ENCODE measurements around the gene CYSTM1.
A peak's percentile ranks its signal among the peaks of the same experiment; 100 is the strongest.

The CYSTM1 gene, protein sequence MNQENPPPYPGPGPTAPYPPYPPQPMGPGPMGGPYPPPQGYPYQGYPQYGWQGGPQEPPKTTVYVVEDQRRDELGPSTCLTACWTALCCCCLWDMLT

DNA sequence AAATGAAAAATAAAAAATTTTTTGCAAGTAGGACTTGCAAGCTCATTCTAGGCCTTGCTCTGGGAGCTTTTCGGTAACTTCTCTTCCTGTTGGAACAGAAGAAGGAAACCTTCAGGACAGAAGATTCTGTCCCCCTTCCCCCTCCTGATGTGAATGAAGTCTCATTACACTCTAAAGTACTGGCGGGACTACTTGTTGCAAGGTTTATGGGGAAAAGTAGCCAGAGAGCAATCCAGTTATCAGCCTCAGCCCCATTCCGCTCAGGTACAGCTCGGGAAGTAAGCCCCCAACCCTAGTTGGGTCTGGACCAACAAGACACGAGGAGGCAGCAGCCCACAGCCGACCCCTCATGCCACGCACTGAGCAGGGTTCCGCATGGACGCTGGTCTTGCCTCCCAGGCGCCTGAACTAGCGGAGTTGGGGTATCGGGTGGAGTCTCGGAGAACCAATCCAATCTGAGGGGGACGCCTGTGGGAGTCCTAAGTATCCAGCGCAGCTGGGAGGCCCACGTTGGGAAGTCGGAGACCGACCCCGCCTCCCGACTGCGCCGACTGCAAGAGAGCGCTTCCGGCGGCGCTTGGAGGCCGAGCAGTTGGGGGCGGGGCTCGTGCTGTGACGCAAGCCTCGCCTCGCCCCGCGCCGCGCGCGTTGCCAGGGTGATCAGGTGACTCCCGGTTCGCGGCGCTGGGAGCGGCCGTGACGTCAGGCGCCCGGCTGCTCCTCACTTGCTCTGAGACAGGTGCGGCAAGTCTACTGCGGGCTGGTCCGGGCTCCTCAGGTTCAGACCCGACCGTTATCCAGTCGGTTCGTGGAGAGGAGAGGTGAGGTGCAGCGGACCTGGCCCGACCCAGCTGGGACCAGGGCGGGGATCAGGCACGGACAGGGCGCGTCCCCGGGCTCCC lies at the start of gene CYSTM1:
Gene CYSTM1 (plus strand): TSS at position 724 of the 902 bp plus-strand sequence. CDS start 19,278 bp downstream, outside the sequence.
- in situ Hi-C loops (cut with HindIII; ENCODE audit: low pct_ligation_motif_present, low pct_unique_long_range_greater_than_20kb, low sequenced_read_pairs), result no loop called here
- DNase-seq, result peak; percentile 93

DNA sequence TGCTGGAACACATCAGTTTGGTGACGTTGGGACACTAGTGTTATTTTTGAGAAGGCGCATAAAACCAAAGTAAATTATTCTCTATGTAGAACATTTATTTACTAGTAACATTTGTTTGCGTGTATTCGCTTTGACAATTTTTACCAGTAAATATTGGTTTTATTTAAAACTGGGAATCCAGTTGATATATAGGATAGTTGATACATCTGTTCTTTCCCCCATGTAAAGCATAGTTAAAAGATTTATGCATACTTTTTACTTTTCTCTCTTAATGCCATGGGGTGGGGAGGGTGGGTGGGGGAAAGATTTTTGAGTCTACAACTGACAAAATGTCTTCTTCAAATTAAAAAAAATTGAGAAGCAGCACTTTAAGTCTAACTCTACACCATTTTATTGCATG lies 49.4 kb upstream of the CYSTM1 start, which contains the start of gene IGIP:
Gene IGIP (plus strand): TSS at position 301 of the 400 bp plus-strand sequence. CDS start 2,540 bp downstream, outside the sequence.
- in situ Hi-C loops (cut with HindIII; ENCODE audit: low pct_ligation_motif_present, low pct_unique_long_range_greater_than_20kb, low sequenced_read_pairs), result no loop called here
- no peak for DNase-seq

DNA sequence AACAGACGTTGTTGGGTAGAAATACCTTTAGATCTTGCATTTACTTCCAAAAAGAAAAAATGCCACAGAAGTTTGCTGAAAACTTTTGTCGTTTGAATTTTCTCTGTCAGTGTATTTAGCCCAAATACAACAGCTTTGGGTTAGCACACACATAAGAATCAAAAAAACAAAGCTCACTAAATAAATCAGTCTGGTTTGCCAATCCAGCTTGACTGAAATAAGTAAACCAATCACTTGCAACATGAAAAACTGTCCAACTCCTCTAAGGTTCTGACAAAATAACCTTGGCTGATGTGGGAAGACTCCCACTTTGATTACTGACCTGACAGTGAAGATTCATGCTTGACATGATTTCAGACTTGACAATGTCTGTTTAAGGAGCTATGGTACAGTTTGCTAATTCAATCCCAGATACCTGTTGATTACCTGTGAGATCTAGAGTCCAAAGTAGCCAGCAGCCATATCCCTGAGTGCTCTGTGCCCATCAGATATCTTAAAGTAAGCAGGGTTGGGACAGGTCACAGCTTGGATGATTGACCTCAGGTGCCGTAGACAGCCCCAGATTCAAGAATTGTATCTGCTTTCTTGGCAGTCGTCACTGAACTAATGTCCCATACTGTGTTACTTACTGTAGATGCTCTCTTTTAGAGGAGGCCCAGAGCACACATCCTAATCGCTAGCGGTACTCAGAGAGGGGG lies 48.5 kb upstream of the CYSTM1 start:
- in situ Hi-C loops (cut with HindIII; ENCODE audit: low pct_ligation_motif_present, low pct_unique_long_range_greater_than_20kb, low sequenced_read_pairs), result no loop called here
- no peak for DNase-seq

DNA sequence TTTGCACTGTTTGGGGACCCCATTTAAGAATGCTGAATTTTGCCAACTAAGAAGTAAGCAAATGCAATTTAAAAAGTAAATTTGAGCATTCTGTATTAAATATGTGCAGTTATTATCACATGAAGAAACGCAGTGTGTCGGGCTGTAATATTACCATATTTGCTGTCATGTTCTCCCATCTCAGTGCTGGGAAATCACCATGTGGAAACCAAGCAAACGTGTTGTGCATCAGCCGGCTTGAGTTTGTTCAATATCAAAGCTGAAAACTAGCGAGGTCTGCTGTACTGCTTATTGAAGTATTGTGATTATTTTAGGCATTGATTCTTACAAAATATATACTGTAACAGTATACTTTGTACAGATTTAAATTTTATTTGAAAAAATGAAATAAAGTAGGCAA lies 46.6 kb upstream of the CYSTM1 start:
- no peak for DNase-seq
- in situ Hi-C loops (cut with HindIII; ENCODE audit: low pct_ligation_motif_present, low pct_unique_long_range_greater_than_20kb, low sequenced_read_pairs), result no loop called here

DNA sequence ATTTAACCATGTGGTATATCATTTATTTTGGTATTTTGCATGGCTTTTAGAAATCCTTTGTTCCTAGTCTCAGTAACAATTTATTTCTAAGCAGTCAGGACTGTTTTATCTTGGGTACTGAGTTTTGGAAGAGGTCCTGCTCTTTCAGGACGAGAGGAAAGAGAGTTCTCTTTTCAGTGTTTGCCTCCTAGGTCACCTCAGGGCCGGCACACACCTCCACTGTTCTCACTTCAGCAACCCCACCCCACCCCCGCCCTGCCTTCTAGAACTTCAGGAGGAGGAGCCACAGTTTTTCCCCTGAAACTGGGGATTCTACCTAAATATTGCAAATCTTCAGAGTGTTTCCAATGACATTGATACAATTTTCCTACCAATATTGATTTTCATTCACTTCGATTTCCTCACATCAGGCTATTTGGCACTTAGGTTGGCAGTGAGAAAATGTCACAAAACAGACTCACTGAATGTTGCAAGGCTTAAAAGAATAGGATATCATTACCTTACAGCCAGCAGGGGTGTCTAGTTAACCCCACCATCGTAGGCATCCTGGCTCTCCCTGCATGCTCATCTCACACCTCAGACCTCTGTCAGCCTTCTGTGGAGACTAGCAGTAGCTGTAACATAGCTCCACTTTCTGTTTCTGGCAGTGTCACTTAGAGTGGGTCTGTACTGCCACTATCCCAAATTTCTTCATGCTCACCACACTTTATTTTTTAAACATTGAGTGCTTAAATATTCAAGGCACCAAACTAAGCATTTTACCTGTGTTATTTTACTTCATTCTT lies 43.8 kb upstream of the CYSTM1 start:
- DNase-seq, result no peak
- in situ Hi-C loops (cut with HindIII; ENCODE audit: low pct_ligation_motif_present, low pct_unique_long_range_greater_than_20kb, low sequenced_read_pairs), result no loop called here

DNA sequence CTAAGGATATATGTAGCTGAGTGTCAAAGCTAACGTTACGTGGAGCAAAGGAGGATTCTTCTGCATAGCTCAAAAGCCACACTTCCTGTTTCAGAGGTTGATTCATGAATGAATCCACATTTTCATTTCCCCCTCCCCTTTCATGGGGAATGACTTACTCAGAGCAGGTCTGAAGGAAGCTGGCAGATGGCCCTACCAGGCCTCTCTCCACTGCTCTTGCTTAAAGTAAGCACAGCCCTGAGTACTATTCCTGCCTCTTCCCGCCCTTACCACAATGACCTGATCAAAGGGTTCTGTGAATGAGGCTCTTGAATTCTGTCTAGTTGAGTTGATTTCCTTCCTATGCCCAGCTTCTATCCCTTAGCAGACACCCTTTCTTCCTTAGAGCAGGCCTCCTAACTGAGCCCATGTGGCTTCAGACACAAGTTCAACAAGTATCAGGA lies 43.0 kb upstream of the CYSTM1 start:
- DNase-seq, result peak; percentile 84
- in situ Hi-C loops (cut with HindIII; ENCODE audit: low pct_ligation_motif_present, low pct_unique_long_range_greater_than_20kb, low sequenced_read_pairs), result no loop called here

DNA sequence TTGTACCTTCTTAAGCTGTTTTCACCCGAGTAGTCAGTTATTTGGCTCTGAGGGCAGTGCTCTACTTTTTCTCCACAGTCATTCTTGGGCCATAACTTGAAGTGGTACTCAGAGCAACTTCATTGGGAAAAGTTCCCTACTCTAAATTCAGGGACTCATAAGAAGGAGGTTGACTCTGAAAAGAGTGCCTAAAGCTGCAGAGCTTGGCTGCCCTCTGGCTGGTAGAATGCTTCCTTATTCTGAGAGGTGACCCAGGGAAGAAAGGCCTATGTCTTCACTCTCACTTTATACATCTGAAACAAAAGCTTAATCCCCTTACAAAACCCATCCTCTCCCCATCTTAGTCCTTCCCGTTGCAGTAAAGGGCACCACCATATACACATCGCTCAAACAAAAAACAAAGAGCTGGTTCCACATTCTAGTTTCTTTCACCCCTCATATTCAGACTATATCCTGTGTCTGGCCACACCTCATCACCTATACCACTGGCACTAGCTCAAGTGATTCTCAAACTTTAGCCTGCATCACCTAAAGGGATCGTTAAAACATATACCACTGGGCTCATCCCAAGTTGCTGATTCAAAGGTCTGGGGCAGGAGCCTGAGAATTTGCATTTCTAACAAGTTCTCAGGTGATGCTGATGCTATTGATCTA lies 41.3 kb upstream of the CYSTM1 start:
- no peak for DNase-seq
- in situ Hi-C loops (cut with HindIII; ENCODE audit: low pct_ligation_motif_present, low pct_unique_long_range_greater_than_20kb, low sequenced_read_pairs), result no loop called here

DNA sequence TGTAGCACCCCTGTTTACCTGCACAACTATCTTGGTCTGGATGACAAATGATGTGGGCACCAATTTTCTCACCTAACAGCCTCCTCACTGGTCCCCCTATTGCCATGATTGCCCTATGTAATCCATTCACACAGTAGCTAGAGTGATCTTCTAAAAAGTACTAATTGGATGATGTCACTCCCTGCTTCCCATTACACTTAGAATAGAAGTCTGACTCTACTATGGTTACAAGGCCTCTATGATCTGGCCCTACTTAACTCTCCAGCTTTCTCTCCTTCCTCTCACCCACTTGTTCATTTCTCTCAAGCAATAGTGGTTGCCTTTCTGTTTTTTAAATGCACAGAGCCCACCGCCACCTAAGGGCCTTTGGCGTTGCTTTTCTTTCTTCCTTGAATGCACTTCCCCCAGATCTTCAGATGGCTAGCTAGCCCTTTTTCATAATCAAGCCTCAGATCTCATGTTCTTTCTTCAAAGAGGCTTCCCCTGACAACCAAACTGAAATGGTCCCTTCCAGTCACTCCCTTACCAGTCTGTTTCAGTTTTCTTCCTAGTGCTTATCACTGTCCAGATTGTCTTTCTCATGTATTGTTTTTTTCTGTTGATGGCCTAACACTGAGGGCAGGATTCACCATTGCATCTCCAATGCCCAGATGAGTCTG lies 40.6 kb upstream of the CYSTM1 start:
- no peak for DNase-seq
- in situ Hi-C loops (cut with HindIII; ENCODE audit: low pct_ligation_motif_present, low pct_unique_long_range_greater_than_20kb, low sequenced_read_pairs), result no loop called here

DNA sequence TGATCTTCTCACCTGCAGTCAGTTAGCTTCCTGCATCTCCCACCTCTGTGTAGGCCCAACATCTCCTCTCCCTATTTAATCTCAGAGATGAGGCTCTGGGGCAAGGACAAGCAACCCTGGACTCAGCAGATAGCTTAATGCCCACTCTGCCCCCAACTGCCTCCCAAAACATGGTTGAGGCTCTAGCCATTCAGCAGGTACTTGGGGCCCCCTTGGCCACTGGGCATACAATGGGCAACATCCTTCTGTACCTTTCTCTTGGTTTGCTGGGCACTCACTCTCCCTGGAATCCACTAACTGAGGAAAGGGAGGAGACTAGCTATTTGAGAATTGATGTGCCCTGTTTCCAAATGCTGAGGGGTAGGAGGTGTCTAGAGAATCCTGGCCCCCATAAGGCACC lies 39.9 kb upstream of the CYSTM1 start:
- no peak for DNase-seq
- in situ Hi-C loops (cut with HindIII; ENCODE audit: low pct_ligation_motif_present, low pct_unique_long_range_greater_than_20kb, low sequenced_read_pairs), result no loop called here

DNA sequence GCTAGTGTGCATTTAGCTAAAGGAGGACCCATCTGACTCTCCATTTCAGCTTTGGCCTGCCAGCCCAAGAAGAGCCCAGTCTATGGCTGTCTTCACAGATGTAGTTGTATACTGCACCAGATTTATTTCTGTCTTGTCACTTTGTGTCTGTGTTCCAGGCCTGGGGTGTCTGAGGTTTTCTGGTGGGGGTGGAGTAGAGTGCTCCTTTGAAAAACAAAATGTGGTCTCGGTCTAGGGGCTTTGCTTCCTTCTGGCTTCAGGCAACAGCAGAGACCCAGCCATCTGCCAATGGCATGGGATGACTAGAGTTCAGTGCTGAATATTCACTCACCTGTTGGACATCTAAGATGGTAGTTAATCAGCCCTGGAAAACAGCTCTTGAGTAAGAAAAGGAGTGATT lies 38.4 kb upstream of the CYSTM1 start:
- in situ Hi-C loops (cut with HindIII; ENCODE audit: low pct_ligation_motif_present, low pct_unique_long_range_greater_than_20kb, low sequenced_read_pairs), result no loop called here
- DNase-seq, result no peak

DNA sequence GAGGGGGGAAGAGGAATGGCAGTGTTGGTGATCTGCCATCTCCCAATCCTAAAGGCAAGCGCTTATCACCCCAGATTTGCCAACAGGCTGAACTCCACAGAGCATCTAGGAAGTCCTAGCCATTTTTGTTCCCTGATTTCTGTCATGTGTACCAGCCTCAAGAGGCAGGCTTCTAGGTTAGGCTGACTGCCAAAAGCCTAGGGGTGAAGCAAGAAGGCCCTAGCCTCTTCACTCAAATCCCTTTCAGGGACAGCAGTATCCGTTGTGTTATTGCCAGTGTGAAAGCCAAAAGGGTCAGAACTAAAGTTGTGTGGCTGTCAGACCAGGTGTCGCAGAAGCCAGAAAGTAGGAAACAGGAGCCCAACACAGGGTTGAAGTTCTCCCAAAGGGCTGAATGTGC lies 34.6 kb upstream of the CYSTM1 start:
- no peak for DNase-seq
- in situ Hi-C loops (cut with HindIII; ENCODE audit: low pct_ligation_motif_present, low pct_unique_long_range_greater_than_20kb, low sequenced_read_pairs), result no loop called here

DNA sequence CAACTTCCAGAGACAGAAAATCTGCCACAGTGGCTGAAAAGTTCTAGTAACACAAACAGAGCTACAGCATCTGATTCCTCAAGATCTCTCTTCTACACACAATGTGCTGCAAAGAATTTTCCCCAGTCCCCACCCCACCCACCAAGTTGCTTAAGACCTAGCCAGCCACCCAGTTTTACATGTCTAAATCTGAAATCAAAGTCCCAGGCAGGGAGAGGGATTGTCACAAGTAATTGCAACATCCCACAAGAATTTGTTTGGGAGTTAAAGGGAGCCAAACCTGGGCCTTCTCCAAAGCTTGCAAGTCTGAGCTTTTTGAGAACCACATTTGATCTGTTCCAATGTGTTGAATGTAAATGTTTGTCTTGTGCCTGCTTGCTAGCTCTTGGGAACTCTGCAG lies 33.7 kb upstream of the CYSTM1 start:
- in situ Hi-C loops (cut with HindIII; ENCODE audit: low pct_ligation_motif_present, low pct_unique_long_range_greater_than_20kb, low sequenced_read_pairs), result no loop called here
- DNase-seq, result no peak

DNA sequence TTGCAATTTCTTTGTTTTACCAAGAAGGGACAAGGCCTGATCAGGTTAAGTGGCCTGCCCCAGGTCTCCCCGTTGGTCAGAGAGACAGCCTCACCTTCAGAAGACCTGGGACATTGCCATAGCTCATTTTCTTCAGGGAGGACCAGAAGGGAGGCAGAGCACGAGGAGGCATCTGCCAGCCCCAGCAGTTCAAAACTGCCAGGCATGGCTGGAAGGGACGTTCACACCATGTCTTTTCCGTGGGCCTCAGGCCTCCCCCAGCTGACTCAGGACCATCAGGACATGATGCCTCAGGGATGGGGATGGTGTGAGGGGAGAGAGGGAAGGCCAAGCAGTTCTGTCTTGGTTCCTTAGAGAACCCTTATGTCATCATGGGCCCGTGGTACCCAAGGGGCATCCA lies 32.7 kb upstream of the CYSTM1 start:
- no peak for DNase-seq
- in situ Hi-C loops (cut with HindIII; ENCODE audit: low pct_ligation_motif_present, low pct_unique_long_range_greater_than_20kb, low sequenced_read_pairs), result no loop called here

DNA sequence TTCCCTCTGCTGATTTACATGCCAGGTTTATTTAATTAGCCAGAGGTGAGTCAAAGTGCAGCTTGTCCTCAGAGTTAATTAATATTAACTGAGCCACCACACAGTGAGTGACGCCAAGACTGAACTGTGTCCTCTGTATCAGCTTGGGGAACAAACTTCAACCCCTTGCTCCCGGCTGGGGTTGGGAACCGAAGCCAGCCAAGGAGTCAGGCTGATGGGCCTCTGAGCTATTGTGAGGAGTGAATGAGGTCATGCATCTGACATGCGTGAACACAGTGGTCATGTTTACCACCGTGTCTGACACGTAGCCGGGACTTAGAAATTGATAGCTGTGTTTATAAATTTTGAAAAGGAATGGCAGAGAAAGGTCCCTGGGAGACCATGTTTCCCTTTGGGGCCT lies 32.1 kb upstream of the CYSTM1 start:
- DNase-seq, result no peak
- in situ Hi-C loops (cut with HindIII; ENCODE audit: low pct_ligation_motif_present, low pct_unique_long_range_greater_than_20kb, low sequenced_read_pairs), result no loop called here

DNA sequence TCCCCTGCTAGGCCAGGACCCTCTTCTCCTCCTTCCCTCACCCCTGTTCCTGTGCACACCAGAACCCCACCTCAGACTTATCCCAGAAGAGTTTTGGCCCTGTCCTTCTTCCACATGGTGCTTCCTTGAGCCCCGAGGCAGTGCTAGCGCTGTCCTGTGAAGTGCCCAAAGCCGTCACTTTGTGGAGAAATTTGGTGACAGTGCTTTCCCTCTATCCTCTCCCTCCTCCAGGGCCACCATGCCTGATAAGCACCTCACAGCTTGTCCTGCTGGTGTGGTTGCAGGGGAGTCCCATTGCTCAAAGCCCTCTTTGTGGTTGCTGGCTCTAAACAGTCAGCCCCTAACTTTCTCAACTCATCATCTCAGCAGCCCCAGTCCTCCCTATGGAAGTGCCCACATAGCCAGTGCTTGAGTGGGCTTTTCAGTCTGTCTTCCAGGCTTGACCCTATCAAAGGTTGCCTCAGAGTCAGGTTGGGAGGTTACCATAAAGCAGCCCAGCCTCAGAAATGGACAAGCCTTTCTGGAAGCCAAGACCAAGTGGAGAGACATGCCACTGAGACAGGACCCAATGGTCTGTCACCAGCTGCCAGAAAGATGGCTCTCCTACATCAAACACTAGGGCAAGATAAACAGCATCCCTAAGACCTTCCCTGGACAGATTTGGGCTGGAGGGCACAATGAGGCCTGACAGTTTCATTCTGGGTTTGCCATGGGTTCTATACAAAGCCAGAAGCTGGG lies 31.3 kb upstream of the CYSTM1 start:
- no peak for DNase-seq
- in situ Hi-C loops (cut with HindIII; ENCODE audit: low pct_ligation_motif_present, low pct_unique_long_range_greater_than_20kb, low sequenced_read_pairs), result no loop called here

DNA sequence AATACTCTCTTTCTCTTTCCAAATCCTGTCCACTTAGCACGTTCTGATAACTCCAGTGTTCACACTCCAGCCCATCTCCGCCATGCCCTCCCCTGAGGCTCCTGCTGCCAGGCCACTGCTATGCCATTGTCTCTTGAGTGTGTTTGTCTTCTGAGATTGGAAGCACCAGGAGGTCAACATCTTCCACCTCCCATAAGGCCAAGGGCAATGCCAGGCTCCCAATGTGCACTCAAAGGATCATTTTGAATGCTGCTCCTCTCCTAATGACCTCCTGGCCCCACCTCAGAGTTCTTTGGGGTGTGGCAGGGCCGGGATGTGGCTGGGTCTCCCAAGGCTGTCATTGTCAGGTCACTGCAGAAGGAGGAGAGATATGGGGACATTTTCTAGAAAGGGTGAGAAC lies 29.7 kb upstream of the CYSTM1 start:
- in situ Hi-C loops (cut with HindIII; ENCODE audit: low pct_ligation_motif_present, low pct_unique_long_range_greater_than_20kb, low sequenced_read_pairs), result no loop called here
- no peak for DNase-seq

DNA sequence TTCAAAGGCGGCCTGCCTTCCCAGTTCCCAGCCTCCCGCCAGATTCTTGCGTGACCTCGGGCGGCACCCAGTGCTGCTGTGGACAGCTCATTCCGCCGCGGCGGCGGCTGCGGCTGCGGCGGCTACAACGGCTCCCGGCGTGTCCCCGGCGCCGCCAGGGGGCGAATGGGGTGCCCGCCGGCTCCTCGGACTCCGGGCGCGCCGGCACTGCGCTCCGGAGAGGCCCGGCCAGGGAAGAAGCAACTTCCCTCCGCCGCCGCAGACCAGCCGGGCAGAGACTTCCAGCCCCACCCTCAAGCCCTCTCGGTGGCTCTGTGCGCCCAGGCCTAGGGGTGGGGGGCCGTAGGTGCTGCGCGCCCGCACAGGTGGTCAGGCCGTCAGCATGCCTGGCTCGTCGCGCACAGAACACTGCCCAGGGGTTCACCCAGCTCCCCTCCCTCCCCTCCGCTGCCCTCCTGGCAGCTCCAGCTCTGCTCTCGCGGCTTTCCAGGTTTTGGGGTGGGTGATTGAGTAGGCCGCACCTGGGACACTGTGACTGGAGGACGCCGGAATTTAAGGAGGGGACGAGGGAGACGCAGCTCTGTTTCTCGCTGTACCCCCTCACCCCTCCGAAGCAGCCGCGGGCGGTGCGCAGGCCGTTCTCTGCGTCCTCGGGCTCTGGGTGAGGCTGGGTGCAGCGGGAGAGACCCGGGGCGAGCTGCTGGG lies 29.0 kb upstream of the CYSTM1 start:
- in situ Hi-C loops (cut with HindIII; ENCODE audit: low pct_ligation_motif_present, low pct_unique_long_range_greater_than_20kb, low sequenced_read_pairs), result no loop called here
- DNase-seq, result peak; percentile 76
